IPS-18c (cell line): ENCODE results near the gene ALPG.

Source experiments
- H3K4me3 ChIP-seq: 2 replicates; pipeline ENCODE4 v1.7.0; 2013; ENCODE audit warnings: low read depth, mild to moderate bottlenecking, low read length, moderate library complexity; ENCODE audit not compliant: insufficient read depth
- H3K9me3 ChIP-seq: one replicate; pipeline ENCODE4 v1.6.1; 2013; ENCODE audit warnings: mild to moderate bottlenecking, low read length, moderate library complexity; ENCODE audit not compliant: control insufficient read depth, insufficient read depth

ALPG gene

GRCh38 chr2:232458051-232458660 is 51.5 kb downstream of the ALPG start:
- no peaks in the 10 kb centered on the region for H3K9me3 ChIP-seq
- no peak overlapping the region for H3K4me3 ChIP-seq

DNA sequence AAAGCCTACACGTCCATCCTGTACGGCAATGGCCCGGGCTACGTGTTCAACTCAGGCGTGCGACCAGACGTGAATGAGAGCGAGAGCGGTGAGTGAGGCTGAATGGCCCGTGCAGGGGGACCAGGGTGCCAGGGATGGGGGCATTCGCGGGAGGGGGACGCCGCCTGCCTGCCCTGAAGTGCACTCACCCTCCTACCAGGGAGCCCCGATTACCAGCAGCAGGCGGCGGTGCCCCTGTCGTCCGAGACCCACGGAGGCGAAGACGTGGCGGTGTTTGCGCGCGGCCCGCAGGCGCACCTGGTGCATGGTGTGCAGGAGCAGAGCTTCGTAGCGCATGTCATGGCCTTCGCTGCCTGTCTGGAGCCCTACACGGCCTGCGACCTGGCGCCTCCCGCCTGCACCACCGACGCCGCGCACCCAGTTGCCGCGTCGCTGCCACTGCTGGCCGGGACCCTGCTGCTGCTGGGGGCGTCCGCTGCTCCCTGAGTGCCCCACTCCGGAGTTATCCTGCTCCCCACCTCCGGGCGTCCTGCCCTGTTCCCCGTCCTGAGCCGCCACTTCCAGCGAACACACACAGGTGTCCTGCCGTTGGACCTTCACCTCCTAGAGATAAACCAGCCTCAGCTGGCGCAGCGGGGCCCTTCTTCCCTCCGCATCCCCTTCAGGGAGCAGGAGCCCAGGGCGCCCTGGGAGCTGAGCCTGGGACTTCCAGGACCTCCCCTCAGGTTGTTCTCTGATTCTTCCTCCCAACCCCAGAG is 52.2 kb downstream of the ALPG start:
- peaks cover 3% of the 10 kb centered on the region for H3K9me3 ChIP-seq
- H3K4me3 ChIP-seq, result no peak overlapping the region

DNA sequence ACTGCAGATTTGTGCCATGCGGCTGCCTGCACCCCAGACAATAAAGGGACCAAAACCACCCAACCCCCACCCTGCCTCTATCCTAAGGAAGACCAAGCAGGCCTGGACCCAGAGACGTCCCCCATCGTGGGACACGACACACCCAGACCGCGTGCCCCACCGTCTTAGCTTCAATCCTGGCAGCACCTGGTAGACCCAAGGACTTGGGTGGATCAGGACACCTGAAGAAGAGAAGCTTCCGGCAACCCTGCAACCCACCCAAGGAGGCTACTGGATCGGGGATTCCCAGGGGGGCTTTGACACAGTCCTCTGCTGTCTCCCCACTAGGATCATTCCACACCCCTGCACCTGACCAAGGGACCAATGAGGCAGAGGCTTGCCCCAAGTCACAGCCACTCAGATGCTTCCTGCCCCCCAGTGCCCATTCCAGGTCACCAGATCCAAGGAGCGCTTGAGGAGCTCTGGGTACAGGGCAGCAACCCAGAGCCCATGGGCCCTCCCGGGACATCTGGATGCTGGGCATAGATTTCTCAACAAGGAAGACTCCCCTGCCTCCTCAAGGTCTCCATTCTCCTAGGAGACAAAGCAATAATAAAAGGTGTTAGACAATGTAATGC is 52.9 kb downstream of the ALPG start:
- peaks cover 3% of the 10 kb centered on the region for H3K9me3 ChIP-seq

GRCh38 chr2:232460171-232460570 is 53.5 kb downstream of the ALPG start:
- H3K4me3 ChIP-seq, result no peak overlapping the region
- peaks cover 3% of the 10 kb centered on the region for H3K9me3 ChIP-seq

More for the DNA sequence above, 52.9 kb downstream of the ALPG start:
- H3K4me3 ChIP-seq, result no peak overlapping the region
